ENCODE results near the gene PSRC1. TPM values are rescaled to one million over a fixed set of nuclear protein-coding genes. Genes with fewer than 3 reads are reported as not detected.
A peak's percentile ranks its signal among the peaks of the same experiment; 100 is the strongest.

Gene PSRC1
- total RNA-seq, 4 donors from 2014 or later: 2.3 to 13.1 (median 8.7) TPM

- H3K4me3 ChIP-seq: peak overlapping the region in 1 of 4 donors; percentile 13
- H3K9me3 ChIP-seq: no peaks in the 10 kb centered on the region
- 50 to 65% methylated on average over 10 to 14 of the region's 29 CpGs for WGBS, 2 donors
- intact Hi-C loops (cut with DNase I): no loop called here
- H3K27me3 ChIP-seq: no peaks in the 10 kb centered on the region
- H3K36me3 ChIP-seq: peaks cover 4 to 83% (median 17%) of the 10 kb centered on the region in 3 donors
- no peak for TF ChIP-seq POLR2A (IDR thresholded peaks at IDR 0.05)
- peak; percentile 79 to 100 (median 98) for TF ChIP-seq CTCF (IDR thresholded peaks at IDR 0.05)
- peak; percentile 39 for DNase-seq
- peaks cover 11 to 59% (median 20%) of the 10 kb centered on the region in 3 donors for H3K4me1 ChIP-seq
- peak overlapping the region; percentile 86 to 93 (median 89) for H3K27ac ChIP-seq
Measured at GRCh38 chr1:109263597-109264378, 19.2 kb downstream of the PSRC1 start.

- Histone ChIP-seq H3K4me3 (peak overlapping the region in 2 of 4 donors; percentile 6 to 13), H3K4me1 (peaks cover 11 to 63% (median 20%) of the 10 kb centered on the region in 3 donors), H3K27ac (peak overlapping the region; percentile 86 to 93 (median 89)), H3K9me3 (no peaks in the 10 kb centered on the region), H3K27me3 (no peaks in the 10 kb centered on the region), H3K36me3 (peaks cover 4 to 83% (median 11%) of the 10 kb centered on the region in 3 donors)
- no peak for TF ChIP-seq CTCF (IDR thresholded peaks at IDR 0.05)
- no peak for TF ChIP-seq POLR2A (IDR thresholded peaks at IDR 0.05)
- DNase-seq: no peak
- WGBS, 2 donors: 18 to 56% methylated on average over 3 to 8 of the region's 12 CpGs
- intact Hi-C loops (cut with DNase I): no loop called here
Measured at GRCh38 chr1:109263234-109263596, 19.7 kb downstream of the PSRC1 start.

GRCh38 chr1:109262231-109263055 lies 20.5 kb downstream of the PSRC1 start:
- Histone ChIP-seq H3K9me3 (no peaks in the 10 kb centered on the region), H3K4me1 (peaks cover 11 to 63% (median 18%) of the 10 kb centered on the region in 3 donors), H3K36me3 (peaks cover 4 to 76% (median 7%) of the 10 kb centered on the region in 3 donors), H3K4me3 (peak overlapping the region in 2 of 4 donors; percentile 6 to 8), H3K27ac (peak overlapping the region; percentile 86 to 93 (median 89)), H3K27me3 (no peaks in the 10 kb centered on the region)
- TF ChIP-seq CTCF (IDR thresholded peaks at IDR 0.05): no peak
- TF ChIP-seq POLR2A (IDR thresholded peaks at IDR 0.05): no peak
- no peak for DNase-seq
- intact Hi-C loops (cut with DNase I): no loop called here
- 68 to 90% methylated on average over 2 to 14 of the region's 22 CpGs for WGBS, 2 donors

GRCh38 chr1:109261578-109261977 lies 21.4 kb downstream of the PSRC1 start:
- Histone ChIP-seq H3K27me3 (no peaks in the 10 kb centered on the region), H3K36me3 (peaks cover 4 to 68% (median 7%) of the 10 kb centered on the region in 3 donors), H3K9me3 (no peaks in the 10 kb centered on the region), H3K4me1 (peaks cover 13 to 63% (median 17%) of the 10 kb centered on the region in 3 donors), H3K27ac (no peak overlapping the region), H3K4me3 (no peak overlapping the region)
- intact Hi-C loops (cut with DNase I): no loop called here
- TF ChIP-seq POLR2A (IDR thresholded peaks at IDR 0.05): no peak
- TF ChIP-seq CTCF (IDR thresholded peaks at IDR 0.05): no peak
- 77 to 88% methylated on average over 3 to 6 of the region's 6 CpGs for WGBS, 2 donors
- DNase-seq: no peak

GRCh38 chr1:109261006-109261405 lies 21.9 kb downstream of the PSRC1 start:
- Histone ChIP-seq H3K9me3 (no peaks in the 10 kb centered on the region), H3K4me3 (no peak overlapping the region), H3K4me1 (peaks cover 17 to 68% (median 17%) of the 10 kb centered on the region in 3 donors), H3K27ac (no peak overlapping the region), H3K36me3 (peaks cover 4 to 63% (median 4%) of the 10 kb centered on the region in 3 donors), H3K27me3 (no peaks in the 10 kb centered on the region)
- no peak for DNase-seq
- intact Hi-C loops (cut with DNase I): no loop called here
- WGBS, 2 donors: 79 to 100% methylated on average over 1 to 11 of the region's 16 CpGs
- no peak for TF ChIP-seq POLR2A (IDR thresholded peaks at IDR 0.05)
- no peak for TF ChIP-seq CTCF (IDR thresholded peaks at IDR 0.05)
